OCI-LY3 (cell line): Measurements from ENCODE around the gene HSPA2.

Experiments used
- EZH2phosphoT487 ChIP-seq: fragments of 200-600 bp; shearing (Covaris generic); IDR thresholded peaks from 2 replicates; pipeline ENCODE4 v1.6.1; 2018; ENCODE audit warnings: antibody characterized with exemption, mixed run types, low read depth
- TF ChIP-seq, protein P1 (sequence below): fragments of 200-600, 300-600 bp; sonication (generic); IDR thresholded peaks from 2 replicates; pipeline ENCODE4 v1.5.1; 2014; ENCODE audit warnings: antibody characterized with exemption, low read length, low read depth

DNA sequence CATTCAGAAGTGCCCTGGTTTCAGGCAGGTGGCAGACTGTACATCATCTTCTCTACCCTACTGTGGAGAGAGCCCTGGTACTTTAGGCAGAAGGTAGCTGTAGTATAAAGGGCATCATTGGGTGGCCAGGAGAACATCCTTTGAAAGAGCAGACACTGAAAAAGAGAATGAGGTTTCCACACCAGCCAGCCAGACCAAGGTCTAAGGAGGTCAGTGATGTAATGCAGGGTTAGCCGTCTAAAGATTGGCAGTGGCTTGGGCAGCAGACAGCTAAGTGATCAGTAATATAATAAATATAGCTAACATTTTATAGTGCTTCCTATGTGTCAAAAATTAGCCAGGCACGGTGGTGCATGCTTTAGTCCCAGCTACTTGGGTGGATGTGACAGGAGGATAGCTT, 48.9 kb upstream of the HSPA2 start:
- TF ChIP-seq, protein P1, sequence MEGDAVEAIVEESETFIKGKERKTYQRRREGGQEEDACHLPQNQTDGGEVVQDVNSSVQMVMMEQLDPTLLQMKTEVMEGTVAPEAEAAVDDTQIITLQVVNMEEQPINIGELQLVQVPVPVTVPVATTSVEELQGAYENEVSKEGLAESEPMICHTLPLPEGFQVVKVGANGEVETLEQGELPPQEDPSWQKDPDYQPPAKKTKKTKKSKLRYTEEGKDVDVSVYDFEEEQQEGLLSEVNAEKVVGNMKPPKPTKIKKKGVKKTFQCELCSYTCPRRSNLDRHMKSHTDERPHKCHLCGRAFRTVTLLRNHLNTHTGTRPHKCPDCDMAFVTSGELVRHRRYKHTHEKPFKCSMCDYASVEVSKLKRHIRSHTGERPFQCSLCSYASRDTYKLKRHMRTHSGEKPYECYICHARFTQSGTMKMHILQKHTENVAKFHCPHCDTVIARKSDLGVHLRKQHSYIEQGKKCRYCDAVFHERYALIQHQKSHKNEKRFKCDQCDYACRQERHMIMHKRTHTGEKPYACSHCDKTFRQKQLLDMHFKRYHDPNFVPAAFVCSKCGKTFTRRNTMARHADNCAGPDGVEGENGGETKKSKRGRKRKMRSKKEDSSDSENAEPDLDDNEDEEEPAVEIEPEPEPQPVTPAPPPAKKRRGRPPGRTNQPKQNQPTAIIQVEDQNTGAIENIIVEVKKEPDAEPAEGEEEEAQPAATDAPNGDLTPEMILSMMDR, result no peak
- no peak for TF ChIP-seq EZH2phosphoT487
